IMR-90 (cell line): ENCODE measurements around the gene WWP2. TPM values are rescaled to one million over a fixed set of nuclear protein-coding genes. Genes with fewer than 3 reads are reported as not detected.

ENCODE experiments used
- ATAC-seq: fragments of 200-7000 bp; cut with Tn5 transposase; 2 replicates; pipeline ENCODE4 v1.9.1; 2020; ENCODE audit warnings: low read depth, mild to moderate bottlenecking, moderate library complexity
- BruUV-seq: library from RNA; stranded (reverse); fragments of 400-500 nt; replicated peaks from 2 replicates; lab custom pipeline; 2021; lab: Mats Ljungman, UMichigan
- CTCF ChIA-PET: fragments of 300-600 bp; formaldehyde crosslinking; extraction: SDS; loops from one replicate; lab custom pipeline; 2021; ENCODE audit warnings: antibody characterized with exemption; lab: Yijun Ruan, JAX
- POLR2A ChIA-PET: fragments of 300-600 bp; sonication (Branson Sonifier 250); formaldehyde crosslinking; loops from one replicate; lab custom pipeline; 2022; ENCODE audit warnings: antibody characterized with exemption; ENCODE audit not compliant: unreplicated experiment; lab: Charles Lee
- DNase-seq: peaks from one replicate; pipeline ENCODE4 v3.0.0; 2013
- H2AFZ ChIP-seq: replicated peaks from 2 replicates; pipeline ENCODE3; 2013; ENCODE audit warnings: low read length, mild to moderate bottlenecking; ENCODE audit not compliant: poor library complexity
- H2AK5ac ChIP-seq: 2 replicates; pipeline ENCODE4 v1.6.1; 2013; ENCODE audit warnings: low read depth, low read length, inconsistent platforms
- H2AK9ac ChIP-seq: replicated peaks from 2 replicates; pipeline ENCODE3; 2013; ENCODE audit warnings: mild to moderate bottlenecking, low read depth, low read length, moderate library complexity; ENCODE audit not compliant: poor library complexity
- H2BK120ac ChIP-seq: 2 replicates; pipeline ENCODE4 v1.6.1; 2013; ENCODE audit warnings: low read depth, low read length, inconsistent platforms
- H2BK15ac ChIP-seq: 3 replicates; pipeline ENCODE4 v1.6.1; 2013; ENCODE audit warnings: low read depth, low read length, inconsistent platforms
- H2BK20ac ChIP-seq: 2 replicates; pipeline ENCODE4 v1.6.1; 2013; ENCODE audit warnings: low read depth, mild to moderate bottlenecking, inconsistent platforms, low read length, moderate library complexity
- H2BK5ac ChIP-seq: 2 replicates; pipeline ENCODE4 v1.6.1; 2013; ENCODE audit warnings: mild to moderate bottlenecking, low read depth, low read length, inconsistent platforms; ENCODE audit not compliant: poor library complexity, severe bottlenecking
- H3K14ac ChIP-seq: replicated peaks from 2 replicates; pipeline ENCODE4 v1.6.1; 2013; ENCODE audit warnings: low read depth, low read length, inconsistent platforms
- H3K18ac ChIP-seq: 2 replicates; pipeline ENCODE4 v1.6.1; 2013; ENCODE audit warnings: low read depth, low read length, control low read depth
- H3K23ac ChIP-seq: 2 replicates; pipeline ENCODE4 v1.6.1; 2013; ENCODE audit warnings: low read depth, low read length, inconsistent platforms
- H3K27ac ChIP-seq: 2 replicates; pipeline ENCODE4 v1.5.1; 2013; ENCODE audit warnings: mild to moderate bottlenecking, control low read depth, low read length; ENCODE audit not compliant: insufficient read depth
- H3K27me3 ChIP-seq: 2 replicates; pipeline ENCODE4 v1.6.1; 2013; ENCODE audit warnings: low read length; ENCODE audit not compliant: control insufficient read depth, insufficient read depth
- H3K36me3 ChIP-seq: 2 replicates; pipeline ENCODE4 v1.6.1; 2013; ENCODE audit warnings: low read length, mixed read lengths; ENCODE audit not compliant: control insufficient read depth, insufficient read depth
- H3K4ac ChIP-seq: 2 replicates; pipeline ENCODE4 v1.6.1; 2013; ENCODE audit warnings: low read depth, low read length, inconsistent platforms
- H3K4me1 ChIP-seq: 2 replicates; pipeline ENCODE4 v1.6.1; 2013; ENCODE audit warnings: low read length, mixed read lengths; ENCODE audit not compliant: control insufficient read depth, insufficient read depth
- H3K4me2 ChIP-seq: 2 replicates; pipeline ENCODE4 v1.6.1; 2013; ENCODE audit warnings: low read depth, mild to moderate bottlenecking, control low read depth, low read length, moderate library complexity
- H3K4me3 ChIP-seq: 2 replicates; pipeline ENCODE4 v1.5.1; 2013; ENCODE audit warnings: low read depth, mild to moderate bottlenecking, control low read depth, low read length, moderate library complexity; ENCODE audit not compliant: insufficient read depth
- H3K56ac ChIP-seq: 2 replicates; pipeline ENCODE4 v1.6.1; 2013; ENCODE audit warnings: low read length, inconsistent platforms; ENCODE audit not compliant: insufficient read depth; ENCODE audit errors: extremely low read depth
- H3K79me1 ChIP-seq, 2 experiments: 2 replicates each; pipeline ENCODE4 v1.6.1; 2013; ENCODE audit warnings: low read length in 2 of 2, inconsistent platforms in 1 of 2, low read depth in 1 of 2
- H3K9ac ChIP-seq: 2 replicates; pipeline ENCODE4 v1.6.1; 2013; ENCODE audit warnings: low read depth, low read length, control low read depth
- H3K9me1 ChIP-seq: 2 replicates; pipeline ENCODE4 v1.6.1; 2013; ENCODE audit warnings: low read length, inconsistent platforms; ENCODE audit not compliant: insufficient read depth
- H3K9me3 ChIP-seq: 2 replicates; pipeline ENCODE4 v1.6.1; 2013; ENCODE audit warnings: low read length; ENCODE audit not compliant: control insufficient read depth, insufficient read depth
- H4K20me1 ChIP-seq: 2 replicates; pipeline ENCODE4 v1.6.1; 2013; ENCODE audit warnings: low read length, inconsistent platforms; ENCODE audit not compliant: insufficient read depth
- H4K5ac ChIP-seq: 2 replicates; pipeline ENCODE4 v1.6.1; 2013; ENCODE audit warnings: mild to moderate bottlenecking, low read depth, low read length, control low read depth
- H4K8ac ChIP-seq, 2 experiments: 2 replicates each; pipeline ENCODE4 v1.6.1; 2013; ENCODE audit warnings: low read depth in 2 of 2, low read length in 2 of 2, control low read depth in 1 of 2, inconsistent platforms in 1 of 2
- H4K91ac ChIP-seq: 2 replicates; pipeline ENCODE4 v1.6.1; 2013; ENCODE audit warnings: low read depth, low read length, inconsistent platforms; ENCODE audit not compliant: insufficient read depth
- BHLHE40 ChIP-seq: fragments of 150-350 bp; IDR thresholded peaks from 2 replicates; pipeline ENCODE4 v1.6.1; 2016; ENCODE audit warnings: mild to moderate bottlenecking, low read depth, low read length
- FOS ChIP-seq: fragments of 150-350 bp; IDR thresholded peaks from 2 replicates; pipeline ENCODE4 v1.6.1; 2016; ENCODE audit warnings: low read depth, low read length
- MAFK ChIP-seq: IDR thresholded peaks from 2 replicates; pipeline ENCODE4 v1.6.1; 2012; ENCODE audit warnings: low read depth, low read length, improper control_type of control experiment
- MAZ ChIP-seq: IDR thresholded peaks from 2 replicates; pipeline ENCODE4 v1.6.1; 2012; ENCODE audit warnings: low read depth, mild to moderate bottlenecking, low read length, improper control_type of control experiment, moderate library complexity, borderline replicate concordance
- SMC3 ChIP-seq: fragments of 150-350 bp; IDR thresholded peaks from 2 replicates; pipeline ENCODE4 v1.6.1; 2016; ENCODE audit warnings: low read depth, mild to moderate bottlenecking, antibody characterized with exemption, low read length, moderate library complexity
- USF2 ChIP-seq: fragments of 150-350 bp; IDR thresholded peaks from 2 replicates; pipeline ENCODE4 v1.6.1; 2017; ENCODE audit warnings: mild to moderate bottlenecking, antibody characterized with exemption, low read length, low read depth
- WGBS, 2 experiments: methylation state at CpG; one replicate each; pipeline versions ENCODE4 v1.1.5 to v1.1.7; 2013; ENCODE audit warnings: missing lambda C conversion rate in 2 of 2; ENCODE audit not compliant: insufficient read length in 1 of 2; ENCODE audit errors: extremely low coverage in 2 of 2; 5-methylcytosine and 5-hydroxymethylcytosine counted together
- dilution Hi-C: fragments of 300-500 bp; cut with HindIII; formaldehyde crosslinking; loops from one replicate; pipeline ENCODE4 v1.14.3; 2018; ENCODE audit warnings: low sequenced_read_pairs; ENCODE audit not compliant: unreplicated experiment
- in situ Hi-C: fragments of 300-500 bp; cut with MboI; formaldehyde crosslinking; loops from 3 replicates; pipeline ENCODE4 v1.14.3; 2019; ENCODE audit warnings: low sequenced_read_pairs, inconsistent platforms, mixed read lengths
- intact Hi-C: fragments of 100-400 bp; cut with micrococcal nuclease; formaldehyde crosslinking; loops from 2 replicates; pipeline ENCODE4 v1.10.0; 2022
- polyA plus RNA-seq, 3 experiments: library from polyadenylated mRNA; depleted of rRNA; stranded (reverse); fragments of >200 nt; gene quantifications; 2 replicates each; pipeline ENCODE4 v1.2.3, GENCODE V29; 2012; ENCODE audit warnings: low replicate concordance in 1 of 3
- total RNA-seq: library from RNA; depleted of rRNA; stranded (reverse); fragments of >200 nt; gene quantifications from 2 replicates; pipeline ENCODE4 v1.2.3, GENCODE V29; 2012

The WWP2 gene
- total and polyA plus RNA-seq, 2 of the 4 experiments (the other 2 are of a cell fraction), result 12.7 to 13.7 TPM

GRCh38 chr16:69799611-69800031, 37.5 kb downstream of the WWP2 start:
- peak overlapping the region; percentile 29; the same call in 1 of the 2 replicates for H3K18ac ChIP-seq
- peaks cover 10% of the 10 kb centered on the region for H3K4me1 ChIP-seq
- no peak overlapping the region for H2BK20ac ChIP-seq
- H3K23ac ChIP-seq, result peak overlapping the region; percentile 1; the same call in 1 of the 2 replicates
- H3K9me3 ChIP-seq, result no peaks in the 10 kb centered on the region
- dilution Hi-C loops, result no loop called here
- no peak overlapping the region; the same call in 1 of the 2 replicates for H3K14ac ChIP-seq
- H2AFZ ChIP-seq, result peak overlapping the region; percentile 23
- no peak overlapping the region for H2AK9ac ChIP-seq
- intact Hi-C loops, result no loop called here
- no CpG with 5 or more reads among the region's 11 CpGs for WGBS, 2 experiments
- no peak; the same call in 1 of the 2 replicates for ATAC-seq
- H3K4ac ChIP-seq, result 0 out of 2 replicates have a peak overlapping the region, but pooled peaks have one; percentile 3
- H2AK5ac ChIP-seq, result 0 out of 2 replicates have a peak overlapping the region, but pooled peaks have one; percentile 15
- peaks cover 6 to 11% of the 10 kb centered on the region in 2 experiments; a peak in 2 of 4 replicates for H3K79me1 ChIP-seq
- no peaks in the 10 kb centered on the region for H3K27me3 ChIP-seq
- peak; percentile 75 for DNase-seq
- H2BK5ac ChIP-seq, result peak overlapping the region; percentile 47
- no peak overlapping the region for H4K8ac ChIP-seq
- ChIA-PET POLR2A (no interaction called here), CTCF (interaction anchor here (1.0 to 1.5 kb wide), 2 partner anchors 131 to 138 kb away, joined by 3 read pairs; no protein-coding TSS in a partner anchor)
- BruUV-seq, result no TSS peak
- no peak overlapping the region for H4K5ac ChIP-seq
- 0 out of 3 replicates have a peak overlapping the region, but pooled peaks have one; percentile 3 for H2BK15ac ChIP-seq
- H3K4me3 ChIP-seq, result no peak overlapping the region
- peak overlapping the region; percentile 29; the same call in 1 of the 2 replicates for H3K4me2 ChIP-seq
- no peak overlapping the region for H3K56ac ChIP-seq
- H4K20me1 ChIP-seq, result no peaks in the 10 kb centered on the region
- peak overlapping the region; percentile 44; the same call in 1 of the 2 replicates for H3K27ac ChIP-seq
- peaks cover 7% of the 10 kb centered on the region; the same call in 1 of the 2 replicates for H3K9me1 ChIP-seq
- no peak overlapping the region for H4K91ac ChIP-seq
- 0 out of 2 replicates have a peak overlapping the region, but pooled peaks have one; percentile 0 for H2BK120ac ChIP-seq
- in situ Hi-C loops, result loop anchor here (5.0 kb wide), 1 partner anchor 133 kb away; no protein-coding TSS in a partner anchor
- H3K9ac ChIP-seq, result no peak overlapping the region
- H3K36me3 ChIP-seq, result peaks cover 2% of the 10 kb centered on the region
- TF ChIP-seq BHLHE40 (peak; percentile 98), SMC3 (no peak), MAZ (no peak), FOS (no peak), USF2 (peak; percentile 12; the same call in 1 of the 2 replicates), MAFK (peak; percentile 15; the same call in 1 of the 2 replicates)
